Retina (tissue), 1 donor: ENCODE results near the gene ALK.

Source experiments
- DNase-seq: peaks from one replicate; pipeline ENCODE4 v3.0.0-alpha.2; 2016

The ALK gene

DNA sequence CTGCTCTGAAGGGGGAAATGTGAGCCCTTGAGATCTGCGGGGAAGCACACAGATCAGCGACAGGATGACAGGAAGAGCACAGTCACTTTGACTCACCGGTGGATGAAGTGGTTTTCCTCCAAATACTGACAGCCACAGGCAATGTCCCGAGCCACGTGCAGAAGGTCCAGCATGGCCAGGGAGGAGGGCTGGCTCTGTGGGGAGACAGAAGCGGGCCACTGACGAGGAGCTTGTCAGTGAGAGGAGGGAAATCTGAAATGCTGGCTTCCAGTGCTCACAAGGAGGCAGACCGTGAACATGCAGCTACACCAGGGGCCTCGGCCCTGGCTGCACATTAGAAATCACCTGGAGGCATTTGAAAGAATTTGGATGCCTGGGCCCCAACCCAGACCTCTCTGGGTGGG is 707.5 kb downstream of the ALK start:
- no peak for DNase-seq

DNA sequence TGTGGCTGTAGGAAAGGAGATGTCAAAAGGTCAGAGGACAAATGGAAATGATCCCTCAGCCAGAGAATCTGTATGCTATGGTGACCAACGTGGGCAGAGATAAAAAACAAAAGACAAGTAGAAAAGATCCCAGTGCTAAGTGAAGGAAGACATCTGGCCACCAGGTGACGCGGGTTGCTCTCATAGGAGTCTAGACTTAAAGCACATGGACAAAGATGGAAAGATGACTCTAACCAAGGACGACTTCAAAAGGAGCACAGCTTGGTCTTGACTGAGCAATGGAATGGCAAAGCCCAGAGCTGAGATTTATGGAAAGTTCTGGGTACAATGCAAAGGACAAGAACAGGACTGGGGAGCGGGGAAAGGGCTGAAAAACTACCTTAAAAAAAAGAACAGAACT is 709.4 kb downstream of the ALK start:
- no peak for DNase-seq

DNA sequence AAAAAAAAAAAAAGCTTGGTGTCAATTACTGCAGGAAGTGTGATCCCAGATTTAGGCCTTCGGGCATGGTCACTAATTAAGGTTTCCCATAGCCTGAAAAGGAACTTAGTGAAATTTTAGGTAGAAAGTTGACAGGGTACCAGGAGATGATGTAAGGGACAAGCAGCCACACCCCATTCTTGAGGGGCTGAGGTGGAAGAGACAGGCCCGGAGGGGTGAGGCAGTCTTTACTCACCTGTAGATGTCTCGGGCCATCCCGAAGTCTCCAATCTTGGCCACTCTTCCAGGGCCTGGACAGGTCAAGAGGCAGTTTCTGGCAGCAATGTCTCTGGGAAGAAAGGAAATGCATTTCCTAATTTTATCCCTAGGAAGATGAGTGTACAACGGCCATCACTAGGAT is 711.8 kb downstream of the ALK start:
- no peak for DNase-seq

- DNase-seq: no peak
Measured at GRCh38 chr2:29207352-29208148, 713.8 kb downstream of the ALK start.

DNA sequence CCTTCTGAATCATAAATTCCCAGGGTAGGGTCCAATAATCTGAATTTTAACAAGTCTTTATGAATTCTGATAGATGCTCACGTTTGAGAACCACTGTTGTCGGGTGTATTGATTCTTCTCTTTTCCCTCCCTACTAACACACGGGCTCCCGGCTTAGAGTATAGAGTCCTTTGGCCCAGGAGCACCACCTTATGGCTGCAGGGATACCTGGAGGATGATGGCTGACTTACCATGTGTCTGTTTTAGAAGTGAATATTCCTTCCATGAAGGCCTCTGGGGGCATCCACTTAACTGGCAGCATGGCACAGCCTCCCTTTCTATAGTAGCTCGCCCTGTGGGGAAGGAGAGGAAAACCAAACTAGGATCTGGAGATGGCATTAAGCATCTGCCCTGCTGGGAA is 714.4 kb downstream of the ALK start:
- no peak for DNase-seq

DNA sequence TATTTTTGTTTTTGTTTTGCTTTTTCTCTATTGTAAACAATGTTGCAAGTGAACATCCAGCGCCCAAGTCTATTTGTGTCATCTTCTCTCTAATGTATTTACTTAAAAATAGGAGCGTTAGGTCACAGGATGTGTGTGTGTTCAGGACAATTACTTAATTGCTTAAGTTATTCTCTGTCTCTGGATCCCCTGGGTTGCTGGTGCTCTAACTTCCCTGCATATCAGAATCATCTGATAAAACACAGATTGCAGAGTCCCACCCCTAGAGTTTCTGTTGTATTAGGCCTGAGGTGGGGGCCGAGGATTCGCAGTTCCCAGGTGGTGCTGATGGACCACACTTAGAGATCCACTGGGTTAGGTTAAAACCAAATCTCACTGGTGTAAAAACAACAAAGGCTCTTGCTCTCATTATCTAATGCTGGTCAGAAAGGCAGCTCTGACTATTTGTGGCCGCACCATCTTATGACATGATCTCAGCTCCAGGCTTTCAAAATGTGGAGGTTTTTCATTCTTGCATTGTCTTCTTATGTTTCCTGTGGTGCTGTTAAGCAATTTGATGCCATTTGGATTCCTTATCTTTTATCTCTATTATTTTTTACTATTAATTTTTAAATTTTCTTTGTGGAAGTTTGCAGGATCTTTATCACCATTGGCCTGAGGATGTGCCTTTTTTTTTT is 718.4 kb downstream of the ALK start:
- DNase-seq: no peak

DNA sequence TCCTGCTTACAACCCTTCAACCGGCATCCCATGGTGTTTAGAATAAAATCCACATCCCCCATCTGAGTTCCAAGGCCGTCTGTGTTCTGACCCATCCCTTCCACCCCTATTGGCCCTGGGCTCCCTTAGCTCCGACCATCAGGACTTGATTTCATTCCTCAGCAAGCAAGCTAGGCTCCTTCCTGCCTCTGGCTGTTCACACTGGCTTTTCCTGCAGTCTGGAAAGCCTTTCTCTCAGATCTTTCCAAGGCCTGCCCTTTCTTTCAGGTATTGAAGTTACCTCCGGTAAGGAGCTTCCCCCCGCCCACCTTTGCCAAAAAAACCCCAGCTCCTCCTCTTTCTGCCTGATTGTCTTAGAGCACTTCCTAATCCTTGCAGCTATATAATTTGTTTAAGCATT is 719.4 kb downstream of the ALK start:
- no peak for DNase-seq

- DNase-seq: peak; percentile 59
Measured at GRCh38 chr2:29196792-29197788, 724.3 kb downstream of the ALK start.

- DNase-seq: no peak
Measured at GRCh38 chr2:29195796-29196195, 725.6 kb downstream of the ALK start.

DNA sequence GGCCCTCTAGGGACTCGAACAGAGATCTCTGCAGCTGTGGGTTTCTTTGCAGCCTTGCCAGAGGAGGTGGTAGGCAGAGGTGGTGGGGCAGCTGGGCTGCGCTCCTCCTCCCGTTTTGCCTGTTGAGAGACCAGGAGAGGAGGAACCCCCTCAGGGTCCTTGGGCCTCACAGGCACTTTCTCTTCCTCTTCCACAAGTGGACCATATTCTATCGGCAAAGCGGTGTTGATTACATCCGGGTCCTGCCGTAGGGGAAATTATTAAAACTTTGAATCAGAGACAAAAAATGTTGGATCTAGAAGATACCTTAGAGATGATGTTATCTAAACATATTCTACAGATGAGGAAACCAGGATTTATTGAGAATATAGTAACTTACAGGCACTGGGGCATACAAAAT is 727.7 kb downstream of the ALK start:
- DNase-seq: no peak

- no peak for DNase-seq
Measured at GRCh38 chr2:29193111-29193510, 728.3 kb downstream of the ALK start.

GRCh38 chr2:29192526-29192925 is 728.9 kb downstream of the ALK start:
- DNase-seq: no peak

DNA sequence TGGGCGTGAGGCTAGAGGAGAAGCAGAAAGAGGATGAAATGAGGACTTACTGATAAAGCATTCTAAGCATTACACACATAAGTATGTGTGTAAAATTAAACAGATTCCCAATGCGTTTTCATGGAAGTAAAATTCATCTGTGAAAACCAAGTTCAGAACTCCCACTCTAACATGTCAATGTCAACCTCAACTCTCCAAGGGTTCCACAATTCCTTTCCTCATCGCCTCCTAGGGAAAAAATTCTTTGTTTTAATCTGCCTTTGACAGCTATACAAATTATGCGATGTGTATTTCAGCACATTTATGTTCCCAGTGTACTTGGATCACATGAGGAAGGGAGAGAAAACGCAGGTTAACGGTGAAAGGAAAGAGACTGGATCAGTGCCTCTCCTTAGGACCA is 729.6 kb downstream of the ALK start:
- DNase-seq: no peak

- DNase-seq: no peak
Measured at GRCh38 chr2:29189052-29189451, 732.3 kb downstream of the ALK start.

- no peak for DNase-seq
Measured at GRCh38 chr2:29187926-29188325, 733.5 kb downstream of the ALK start.

DNA sequence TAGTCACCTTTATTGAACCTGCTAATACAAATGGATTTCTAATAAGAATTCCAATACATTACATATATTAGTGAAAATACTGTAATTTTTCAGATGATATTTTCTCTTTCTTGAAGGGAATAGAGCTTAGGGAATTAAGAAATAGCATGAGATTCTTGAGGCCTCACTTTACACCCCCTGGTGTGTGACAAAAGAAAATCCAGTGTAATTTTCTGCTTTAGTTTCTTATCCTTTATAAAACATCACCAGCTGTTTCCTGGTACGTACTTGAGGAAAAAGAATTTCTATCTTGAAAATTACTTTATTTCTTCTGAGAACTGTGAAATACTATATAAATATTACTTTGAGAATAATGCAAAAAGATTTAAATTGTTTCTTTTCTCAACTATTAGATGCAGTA is 734.6 kb downstream of the ALK start:
- DNase-seq: no peak

- DNase-seq: no peak
Measured at GRCh38 chr2:29184531-29184930, 736.9 kb downstream of the ALK start.

DNA sequence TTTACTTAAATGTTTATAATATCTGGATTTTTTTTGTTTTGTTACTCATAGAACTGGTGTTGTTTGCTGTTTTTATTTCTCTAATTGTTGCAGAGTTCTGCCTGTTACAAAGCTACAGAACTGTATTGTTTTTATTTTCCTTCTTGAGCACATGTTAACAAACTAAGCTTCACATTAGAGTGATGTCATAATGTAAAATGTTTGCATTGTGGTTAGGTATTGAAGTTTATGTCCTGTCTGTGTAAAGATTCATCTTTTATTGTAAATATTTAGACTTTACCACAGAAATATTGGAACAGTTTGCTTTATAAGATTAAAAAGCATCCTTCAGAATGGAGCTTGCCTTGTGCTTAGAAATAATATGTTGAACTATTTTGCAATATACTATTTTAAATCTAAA is 738.5 kb downstream of the ALK start:
- no peak for DNase-seq

GRCh38 chr2:29182334-29182733 is 739.1 kb downstream of the ALK start:
- DNase-seq: no peak

- no peak for DNase-seq
Measured at GRCh38 chr2:29175338-29175737, 746.0 kb downstream of the ALK start.

- no peak for DNase-seq
Measured at GRCh38 chr2:29174937-29175336, 746.4 kb downstream of the ALK start.

GRCh38 chr2:29166242-29167039 is 754.9 kb downstream of the ALK start:
- no peak for DNase-seq
